NOMO-1 treated with dmso at 0.1 percent for 144 hours (cell line): ENCODE results near the gene CAPN10.

Experiments used
- DNase-seq: peaks from one replicate; lab custom pipeline; 2025; ENCODE audit not compliant: unreplicated experiment; lab: John Stamatoyannopoulos, UW

Gene CAPN10

DNA sequence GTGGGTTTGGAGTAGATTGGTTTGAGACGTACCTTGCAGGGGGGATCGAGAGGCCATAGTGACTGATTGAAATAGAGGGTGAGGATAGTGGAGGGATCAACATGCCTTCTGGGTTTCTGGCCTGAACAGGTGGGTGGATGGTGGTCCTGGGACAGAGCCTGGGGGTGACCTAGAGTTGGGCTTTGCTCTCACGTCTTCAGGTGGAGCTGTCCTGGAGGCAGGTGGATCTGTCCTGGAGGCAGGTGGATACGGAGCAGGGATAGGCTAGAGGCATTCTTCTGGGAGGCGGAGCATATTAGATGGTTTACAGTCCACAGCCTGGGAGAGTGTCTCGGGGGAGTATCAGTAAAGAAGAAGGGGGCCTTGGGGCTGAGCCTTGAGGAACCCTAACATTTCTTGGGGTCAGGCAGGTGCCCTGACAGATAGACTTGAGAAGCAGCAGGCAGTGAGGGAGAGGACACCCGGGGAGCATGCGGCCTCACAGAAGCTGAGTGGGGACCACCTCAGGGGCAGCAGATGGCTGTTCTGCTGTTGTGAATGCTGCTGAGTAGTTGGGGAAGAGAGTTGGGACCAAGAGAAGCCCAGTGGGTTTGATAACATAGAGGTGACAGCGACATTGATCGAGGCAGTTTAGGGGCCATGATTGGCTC, 1.6 kb downstream of the CAPN10 start:
- DNase-seq: no peak

DNA sequence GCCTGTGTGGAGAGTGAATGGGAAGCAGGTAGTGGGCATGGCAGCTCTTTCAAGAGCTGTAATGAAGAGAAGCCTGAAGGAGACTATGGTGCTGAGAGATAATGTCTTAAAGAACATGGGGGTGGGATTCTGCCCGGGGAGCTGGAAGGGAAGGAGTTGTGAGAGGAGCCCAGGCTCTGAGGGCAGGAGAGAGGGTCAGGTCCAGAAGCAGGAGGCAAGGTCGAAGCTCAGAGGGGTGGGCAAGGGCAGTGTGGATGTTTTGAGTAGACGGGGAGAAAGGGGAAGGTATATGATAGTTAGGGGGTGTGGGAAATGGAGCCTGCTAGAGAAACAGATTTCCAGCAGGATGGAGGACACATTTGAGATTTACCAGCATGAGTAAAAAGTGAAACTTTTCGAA, 2.1 kb downstream of the CAPN10 start:
- no peak for DNase-seq

DNA sequence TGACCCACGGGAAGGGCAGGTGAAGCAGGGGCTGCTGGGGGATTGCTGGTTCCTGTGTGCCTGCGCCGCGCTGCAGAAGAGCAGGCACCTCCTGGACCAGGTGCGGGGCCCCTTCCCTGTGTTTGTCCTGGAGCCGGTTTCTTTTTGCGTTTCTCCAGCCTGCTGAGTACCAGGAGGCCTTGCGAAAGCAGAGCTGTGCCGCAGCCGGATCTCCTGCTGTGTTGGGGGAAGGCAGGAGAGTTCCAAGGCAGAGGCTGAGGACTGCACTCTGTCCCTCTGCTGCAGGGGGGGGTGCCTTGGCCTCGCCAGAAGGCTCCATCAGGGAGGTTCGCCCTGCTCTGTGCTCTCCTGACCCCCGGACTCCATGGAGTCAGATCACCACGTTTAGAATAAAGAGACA, 2.8 kb downstream of the CAPN10 start:
- DNase-seq: no peak

DNA sequence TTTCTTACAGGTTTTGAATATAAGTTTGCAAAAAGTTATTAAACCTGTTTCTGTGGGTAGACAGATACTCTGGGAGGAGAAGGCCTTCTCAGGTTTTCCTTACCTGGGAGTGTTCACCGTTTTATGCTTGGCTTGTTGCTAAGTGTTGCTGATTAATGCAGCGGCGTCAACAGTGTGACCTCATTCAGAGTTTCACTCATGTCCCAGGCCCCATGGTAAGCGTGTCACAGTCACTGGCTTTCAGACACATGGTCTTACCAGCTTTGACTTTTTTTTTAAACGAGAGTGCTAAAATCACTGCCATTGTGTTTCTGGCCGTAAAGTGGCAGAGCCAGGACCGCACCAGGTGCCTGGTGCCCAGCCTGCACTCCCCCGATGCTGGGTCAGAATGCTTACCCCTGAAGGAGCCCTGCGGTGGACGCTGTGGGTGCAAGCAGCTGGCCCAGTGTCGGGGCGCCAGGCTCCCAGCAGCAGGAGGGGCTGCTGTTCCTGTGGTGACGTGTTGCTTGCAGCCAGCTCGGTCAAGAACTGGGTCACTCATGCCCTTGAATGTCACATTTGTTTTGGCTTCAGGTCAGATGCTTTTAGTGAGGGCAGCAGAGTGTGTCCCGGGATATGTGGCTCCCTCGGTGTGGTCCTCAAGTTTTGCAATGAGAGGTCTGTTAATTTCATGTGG, 3.5 kb downstream of the CAPN10 start:
- no peak for DNase-seq

DNA sequence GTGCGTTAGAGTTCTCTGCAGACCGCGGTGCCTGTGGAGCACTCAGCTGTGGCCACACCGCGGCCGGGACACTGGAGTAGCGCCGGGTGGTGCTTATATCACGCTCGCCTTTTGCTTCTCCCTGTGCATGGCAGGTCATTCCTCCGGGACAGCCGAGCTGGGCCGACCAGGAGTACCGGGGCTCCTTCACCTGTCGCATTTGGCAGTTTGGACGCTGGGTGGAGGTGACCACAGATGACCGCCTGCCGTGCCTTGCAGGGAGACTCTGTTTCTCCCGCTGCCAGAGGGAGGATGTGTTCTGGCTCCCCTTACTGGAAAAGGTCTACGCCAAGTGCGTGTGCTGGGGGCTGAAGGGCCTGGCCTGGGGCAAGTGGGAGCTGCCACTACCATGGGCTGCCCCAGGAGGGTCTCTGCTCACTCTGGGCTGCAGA, 4.2 kb downstream of the CAPN10 start:
- DNase-seq: no peak

DNA sequence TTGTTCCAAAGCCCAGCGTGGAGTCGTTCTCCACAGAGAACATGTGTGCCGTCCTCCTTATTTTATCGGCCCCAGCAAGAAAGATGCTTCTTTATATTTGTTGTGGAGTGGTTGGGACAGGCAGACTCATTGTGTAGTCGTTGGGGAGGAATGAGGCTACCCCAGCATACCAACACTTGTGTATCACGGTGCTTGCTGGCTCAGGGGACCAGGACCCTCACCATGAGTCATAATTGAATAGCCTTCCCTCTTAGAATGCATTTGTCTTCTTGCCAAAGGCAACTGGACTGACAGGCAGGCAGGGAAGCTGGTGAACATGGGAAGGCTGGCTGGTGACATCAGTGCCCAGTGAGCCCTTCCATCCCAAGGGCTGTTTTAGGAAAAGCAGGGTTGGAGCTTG, 4.7 kb downstream of the CAPN10 start:
- DNase-seq: no peak

DNA sequence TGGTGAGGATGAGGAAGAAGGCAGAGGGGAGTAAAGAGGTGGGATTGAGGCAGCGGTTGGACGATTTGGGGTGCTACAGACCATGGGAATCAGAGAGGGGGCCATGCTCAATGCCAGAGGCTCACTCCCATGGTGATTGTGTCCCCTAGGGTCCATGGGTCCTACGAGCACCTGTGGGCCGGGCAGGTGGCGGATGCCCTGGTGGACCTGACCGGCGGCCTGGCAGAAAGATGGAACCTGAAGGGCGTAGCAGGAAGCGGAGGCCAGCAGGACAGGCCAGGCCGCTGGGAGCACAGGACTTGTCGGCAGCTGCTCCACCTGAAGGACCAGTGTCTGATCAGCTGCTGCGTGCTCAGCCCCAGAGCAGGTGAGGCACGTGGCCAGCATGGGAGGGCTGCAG, 5.2 kb downstream of the CAPN10 start:
- no peak for DNase-seq

DNA sequence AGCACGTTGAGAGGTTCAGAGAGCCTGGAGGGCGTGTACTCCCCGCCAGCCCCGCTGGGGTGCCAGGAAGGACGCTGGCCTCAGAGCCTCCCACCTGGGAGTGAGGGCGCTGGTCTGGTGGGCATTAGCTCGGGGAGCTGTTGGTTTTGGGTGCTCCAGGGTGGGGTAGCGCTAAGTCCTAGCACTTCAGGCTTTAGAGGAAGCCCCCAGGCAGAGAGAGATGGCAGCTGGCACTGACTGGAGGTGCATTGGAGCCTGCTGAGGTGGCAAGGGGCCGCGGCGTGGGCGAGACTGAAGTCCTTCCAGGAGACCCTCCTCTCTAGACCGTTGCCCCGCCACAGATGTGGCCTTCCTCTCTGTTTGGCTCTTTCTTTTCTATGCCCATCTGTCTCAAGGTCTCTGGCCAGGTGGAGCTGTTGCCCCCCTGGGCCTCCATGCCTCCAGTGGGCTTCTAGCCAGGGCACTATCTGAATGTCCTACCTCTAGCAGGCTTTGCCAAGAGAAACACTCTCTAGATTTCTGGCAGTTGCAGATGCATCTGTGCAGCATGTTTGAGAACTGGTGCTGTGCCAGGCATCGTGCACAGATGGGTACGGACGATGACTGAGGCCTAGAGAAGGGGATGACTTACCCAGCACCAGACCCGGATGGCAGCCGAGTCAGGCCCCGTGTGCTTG, 6.6 kb downstream of the CAPN10 start:
- no peak for DNase-seq

DNA sequence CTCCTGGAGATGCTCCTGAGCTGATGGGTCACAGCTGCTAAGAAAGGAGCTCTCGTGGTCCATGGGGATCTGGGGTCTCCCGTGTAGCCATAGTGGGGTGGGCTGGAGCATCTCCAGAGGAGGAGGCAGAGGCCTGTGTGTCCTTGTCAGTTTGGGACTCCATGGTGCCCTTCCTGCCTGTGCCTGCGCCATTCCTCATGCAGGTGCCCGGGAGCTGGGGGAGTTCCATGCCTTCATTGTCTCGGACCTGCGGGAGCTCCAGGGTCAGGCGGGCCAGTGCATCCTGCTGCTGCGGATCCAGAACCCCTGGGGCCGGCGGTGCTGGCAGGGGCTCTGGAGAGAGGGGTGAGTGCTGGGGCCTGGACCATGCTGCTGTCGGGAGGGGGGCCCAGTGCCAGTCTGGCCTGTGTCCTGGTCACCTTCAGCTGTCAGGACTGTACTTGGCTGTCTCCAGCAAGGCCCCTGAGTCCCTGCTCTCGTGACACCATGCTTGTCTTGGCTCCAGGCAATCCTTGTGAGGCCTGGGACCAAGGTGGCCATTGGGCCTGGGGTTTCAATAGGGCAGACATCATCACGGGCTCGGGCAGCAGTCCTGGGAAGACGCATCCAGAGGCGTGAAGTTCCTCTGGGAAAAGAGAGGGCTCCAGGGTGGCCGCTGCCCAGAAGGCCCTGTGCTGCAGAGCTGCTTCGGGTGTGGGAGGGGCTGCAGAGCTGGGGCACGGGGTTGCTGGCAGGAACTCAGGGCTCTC, 7.3 kb downstream of the CAPN10 start:
- DNase-seq: no peak

DNA sequence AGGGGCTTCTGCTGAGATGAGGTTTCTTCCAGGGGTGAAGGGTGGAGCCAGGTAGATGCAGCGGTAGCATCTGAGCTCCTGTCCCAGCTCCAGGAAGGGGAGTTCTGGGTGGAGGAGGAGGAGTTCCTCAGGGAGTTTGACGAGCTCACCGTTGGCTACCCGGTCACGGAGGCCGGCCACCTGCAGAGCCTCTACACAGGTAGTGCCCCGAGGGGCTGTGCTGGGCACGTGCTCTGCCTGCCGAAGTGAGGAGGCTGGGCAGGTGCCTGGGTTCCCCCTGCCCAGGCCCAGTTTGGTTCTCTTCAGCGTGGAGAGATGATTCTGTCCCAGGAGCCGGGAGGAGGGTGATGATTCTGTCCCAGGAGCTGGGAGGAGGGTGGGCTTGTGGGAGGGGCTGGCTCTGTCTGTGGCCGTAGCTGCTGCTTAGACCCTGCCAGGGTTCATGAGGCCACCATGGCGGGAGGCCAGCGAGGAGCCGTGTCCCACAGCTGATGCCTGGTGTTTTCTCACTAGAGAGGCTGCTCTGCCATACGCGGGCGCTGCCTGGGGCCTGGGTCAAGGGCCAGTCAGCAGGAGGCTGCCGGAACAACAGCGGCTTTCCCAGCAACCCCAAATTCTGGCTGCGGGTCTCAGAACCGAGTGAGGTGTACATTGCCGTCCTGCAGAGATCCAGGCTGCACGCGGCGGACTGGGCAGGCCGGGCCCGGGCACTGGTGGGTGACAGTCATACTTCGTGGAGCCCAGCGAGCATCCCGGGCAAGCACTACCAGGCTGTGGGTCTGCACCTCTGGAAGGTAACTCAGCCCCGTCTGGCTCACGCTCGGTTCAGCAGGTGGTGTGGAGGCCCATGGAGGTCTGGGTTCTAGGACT, 8.2 kb downstream of the CAPN10 start:
- no peak for DNase-seq

DNA sequence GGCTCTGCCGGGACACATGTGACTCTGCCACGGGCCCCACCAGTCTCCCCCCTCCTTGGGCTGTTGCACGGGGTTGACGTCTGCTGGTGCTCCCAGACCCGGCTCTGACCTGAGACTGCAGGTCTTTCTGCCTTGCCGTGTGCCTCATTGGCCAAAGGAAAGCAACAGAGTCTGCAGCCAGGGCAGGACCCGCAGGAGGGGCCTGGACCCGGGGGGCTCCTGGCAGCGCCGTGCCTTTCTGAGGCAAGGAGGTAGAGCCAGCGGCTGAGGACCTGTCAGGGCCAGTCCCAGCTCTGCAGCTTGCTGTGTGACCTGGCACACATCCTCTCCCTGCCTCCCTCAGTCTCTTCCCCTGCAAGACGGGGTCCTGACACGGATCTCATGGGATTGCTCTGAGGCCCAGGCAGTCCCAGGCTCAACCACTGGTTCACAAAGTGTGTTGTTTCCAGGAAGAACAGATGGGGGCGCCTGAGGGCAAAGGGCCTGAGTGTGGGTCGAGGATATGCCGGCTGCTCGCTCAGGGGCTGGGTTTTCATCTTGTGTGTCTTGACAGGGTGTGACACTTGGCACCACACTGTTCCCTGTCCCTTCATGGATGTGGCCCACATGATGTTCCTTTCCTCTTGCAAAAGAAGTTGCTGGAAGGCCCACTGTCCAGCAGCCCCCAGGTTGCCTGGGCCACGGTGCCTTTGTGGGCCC, 9.0 kb downstream of the CAPN10 start:
- DNase-seq: no peak

DNA sequence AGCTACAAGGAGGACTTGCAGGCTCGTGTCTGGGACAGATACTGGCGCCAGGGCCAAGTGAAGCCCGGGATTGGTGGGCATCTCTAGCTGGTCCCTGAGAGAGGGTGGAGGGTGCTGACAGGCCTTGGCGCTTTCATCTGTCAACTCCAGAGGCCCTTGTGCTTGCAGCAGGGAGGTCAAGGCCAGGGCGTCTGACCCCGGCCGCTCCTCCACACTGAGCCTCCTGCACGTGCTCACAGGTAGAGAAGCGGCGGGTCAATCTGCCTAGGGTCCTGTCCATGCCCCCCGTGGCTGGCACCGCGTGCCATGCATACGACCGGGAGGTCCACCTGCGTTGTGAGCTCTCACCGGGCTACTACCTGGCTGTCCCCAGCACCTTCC, 9.5 kb downstream of the CAPN10 start:
- DNase-seq: no peak

DNA sequence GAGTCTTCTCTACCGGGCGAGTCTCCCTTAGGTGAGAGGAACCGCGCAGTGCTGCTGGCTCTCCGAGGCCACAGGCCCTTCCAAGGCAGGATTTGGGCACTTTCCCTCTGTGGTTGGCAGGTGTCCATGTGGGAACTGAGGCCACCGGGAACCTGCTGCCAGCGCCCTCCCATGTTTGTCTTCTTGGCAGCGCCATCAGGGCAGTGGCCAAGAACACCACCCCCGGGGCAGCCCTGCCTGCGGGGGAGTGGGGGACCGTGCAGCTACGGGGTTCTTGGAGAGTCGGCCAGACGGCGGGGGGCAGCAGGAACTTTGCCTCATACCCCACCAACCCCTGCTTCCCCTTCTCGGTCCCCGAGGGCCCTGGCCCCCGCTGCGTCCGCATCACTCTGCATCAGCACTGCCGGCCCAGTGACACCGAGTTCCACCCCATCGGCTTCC, 10.0 kb downstream of the CAPN10 start:
- no peak for DNase-seq

DNA sequence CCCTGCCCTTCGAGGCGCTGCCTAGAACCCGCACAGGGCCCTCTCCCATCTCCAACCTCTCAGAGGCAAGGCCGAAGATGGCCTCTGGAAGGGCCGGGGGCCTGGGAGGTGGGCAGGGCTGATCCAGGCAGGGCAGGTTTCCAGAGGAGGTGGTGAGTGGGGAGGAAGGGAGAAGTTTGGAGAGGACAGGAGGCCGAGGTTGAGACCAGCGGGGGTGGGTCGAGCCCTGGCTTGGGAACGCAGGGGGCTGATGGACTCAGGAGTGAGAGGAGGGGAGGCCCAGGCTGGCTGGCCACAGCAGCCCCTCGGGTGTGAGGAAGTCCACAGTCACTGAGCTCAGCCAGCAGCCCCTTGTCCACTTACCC, 10.5 kb downstream of the CAPN10 start:
- no peak for DNase-seq

DNA sequence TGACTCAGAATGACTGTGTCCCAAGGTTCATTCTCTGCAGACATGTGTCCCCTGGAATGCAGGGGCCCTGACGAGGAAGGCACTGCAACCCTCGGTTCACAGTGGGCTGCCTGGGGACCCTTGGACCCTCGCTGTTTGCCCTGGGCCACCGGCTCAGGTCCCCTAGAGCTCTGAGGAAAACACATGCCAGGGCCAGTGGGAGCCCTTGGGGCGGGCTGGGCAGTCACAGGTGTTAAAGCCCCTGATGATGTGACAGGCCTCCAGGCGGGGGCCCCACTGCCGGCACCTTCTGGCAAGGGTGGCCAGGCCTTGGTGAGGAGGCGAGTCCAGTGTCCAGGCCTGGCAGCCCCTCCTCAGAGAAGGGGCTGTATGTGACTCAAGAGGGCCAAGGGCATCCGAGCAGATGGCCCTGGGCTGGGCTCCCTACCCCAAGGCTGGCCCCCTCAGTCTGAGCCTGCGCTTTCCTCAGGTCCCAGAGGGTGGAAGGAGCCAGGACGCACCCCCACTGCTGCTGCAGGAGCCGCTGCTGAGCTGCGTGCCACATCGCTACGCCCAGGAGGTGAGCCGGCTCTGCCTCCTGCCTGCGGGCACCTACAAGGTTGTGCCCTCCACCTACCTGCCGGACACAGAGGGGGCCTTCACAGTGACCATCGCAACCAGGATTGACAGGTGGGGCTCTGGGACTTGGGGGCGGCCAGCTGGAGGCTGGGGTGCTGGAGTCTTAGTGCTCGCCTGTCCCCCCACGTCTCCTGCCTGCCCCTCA, 11.1 kb downstream of the CAPN10 start:
- no peak for DNase-seq

DNA sequence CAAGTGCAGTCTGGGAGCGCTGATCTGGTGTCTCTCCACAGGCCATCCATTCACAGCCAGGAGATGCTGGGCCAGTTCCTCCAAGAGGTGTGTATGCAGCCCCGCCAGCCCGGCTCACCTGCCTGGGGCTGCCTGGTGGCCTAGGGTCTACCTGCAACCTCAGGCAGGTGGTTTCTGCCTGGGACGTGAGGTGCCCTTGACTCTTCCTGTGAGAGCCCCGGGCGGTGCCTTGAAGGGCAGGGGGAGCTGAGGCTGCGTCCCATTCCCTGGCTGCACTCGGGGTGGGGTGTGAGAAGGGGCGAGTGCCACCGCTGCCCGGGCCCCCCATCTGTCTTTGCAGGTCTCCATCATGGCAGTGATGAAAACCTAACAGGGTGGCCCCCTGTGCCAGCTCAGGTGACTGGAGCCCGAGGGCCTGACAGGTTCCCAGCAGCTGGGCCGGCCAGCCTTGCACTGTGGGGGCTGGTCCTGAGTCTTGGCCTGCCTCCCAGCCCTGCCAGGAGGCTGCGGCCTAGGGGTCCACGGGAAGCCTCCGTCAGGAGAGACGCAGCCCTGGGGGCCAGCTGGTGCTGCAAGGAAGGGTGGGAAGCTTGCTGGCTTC, 11.9 kb downstream of the CAPN10 start:
- DNase-seq: no peak

DNA sequence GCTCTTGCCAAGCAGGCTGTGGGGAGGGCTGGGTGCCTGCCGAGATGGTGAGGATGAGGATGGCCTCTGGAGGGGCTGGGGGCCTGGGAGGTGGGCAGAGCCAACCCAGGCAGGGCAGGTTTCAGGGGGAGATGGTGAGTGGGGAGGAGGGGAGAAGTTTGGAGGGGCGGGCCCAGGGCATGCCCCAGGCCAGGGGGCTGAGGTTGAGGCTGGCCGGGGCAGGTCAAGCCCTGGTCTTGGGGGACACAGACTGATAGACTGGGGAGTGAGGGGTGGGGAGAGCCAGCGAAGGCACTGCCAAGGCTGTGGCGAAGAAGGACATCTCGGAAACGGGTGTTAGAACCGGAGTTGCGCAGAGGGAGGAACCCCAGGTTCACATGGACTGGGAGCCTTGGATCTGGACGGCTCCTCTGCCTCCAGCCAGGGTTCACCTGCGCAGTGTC, 12.6 kb downstream of the CAPN10 start:
- DNase-seq: no peak

DNA sequence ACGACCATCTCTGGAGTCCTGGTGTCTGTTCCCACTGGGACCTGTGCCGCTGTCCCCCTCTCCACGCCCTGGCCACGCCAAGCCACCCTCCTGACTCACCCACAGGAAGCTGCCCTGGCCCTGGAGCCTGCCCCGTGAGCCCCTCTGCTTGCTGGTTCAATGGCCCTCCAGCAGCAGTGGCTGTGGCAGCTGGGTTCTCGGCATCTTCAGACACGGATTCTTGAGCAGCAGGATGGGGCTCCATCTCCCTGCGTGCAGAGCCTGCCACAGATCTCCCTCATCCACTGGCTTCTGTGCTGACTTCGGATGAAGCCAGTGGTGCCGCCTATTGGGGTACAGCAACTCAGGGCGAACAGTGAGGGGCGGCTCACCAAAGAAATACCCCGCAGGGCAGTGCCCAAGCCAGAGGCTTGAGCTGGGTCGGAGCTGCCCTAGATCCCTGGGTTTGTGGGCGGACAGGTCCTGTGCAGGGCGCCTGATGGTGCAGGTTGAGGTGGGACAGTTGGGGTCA, 14.0 kb downstream of the CAPN10 start:
- no peak for DNase-seq
